22Rv1 (cell line): ENCODE data around the gene ZBTB7C.

ENCODE experiments used
- H3K27ac ChIP-seq: fragments of 450-650 bp; 2 replicates; pipeline ENCODE4 v1.5.1; 2017
- CTCF ChIP-seq: fragments of 450-650 bp; IDR thresholded peaks from 2 replicates; pipeline ENCODE4 v1.5.1; 2017; ENCODE audit warnings: mild to moderate bottlenecking
- ZFX ChIP-seq: fragments of 450-650 bp; IDR thresholded peaks from 2 replicates; pipeline ENCODE4 v1.6.1; 2017; ENCODE audit warnings: antibody characterized with exemption, borderline replicate concordance

The ZBTB7C gene

DNA sequence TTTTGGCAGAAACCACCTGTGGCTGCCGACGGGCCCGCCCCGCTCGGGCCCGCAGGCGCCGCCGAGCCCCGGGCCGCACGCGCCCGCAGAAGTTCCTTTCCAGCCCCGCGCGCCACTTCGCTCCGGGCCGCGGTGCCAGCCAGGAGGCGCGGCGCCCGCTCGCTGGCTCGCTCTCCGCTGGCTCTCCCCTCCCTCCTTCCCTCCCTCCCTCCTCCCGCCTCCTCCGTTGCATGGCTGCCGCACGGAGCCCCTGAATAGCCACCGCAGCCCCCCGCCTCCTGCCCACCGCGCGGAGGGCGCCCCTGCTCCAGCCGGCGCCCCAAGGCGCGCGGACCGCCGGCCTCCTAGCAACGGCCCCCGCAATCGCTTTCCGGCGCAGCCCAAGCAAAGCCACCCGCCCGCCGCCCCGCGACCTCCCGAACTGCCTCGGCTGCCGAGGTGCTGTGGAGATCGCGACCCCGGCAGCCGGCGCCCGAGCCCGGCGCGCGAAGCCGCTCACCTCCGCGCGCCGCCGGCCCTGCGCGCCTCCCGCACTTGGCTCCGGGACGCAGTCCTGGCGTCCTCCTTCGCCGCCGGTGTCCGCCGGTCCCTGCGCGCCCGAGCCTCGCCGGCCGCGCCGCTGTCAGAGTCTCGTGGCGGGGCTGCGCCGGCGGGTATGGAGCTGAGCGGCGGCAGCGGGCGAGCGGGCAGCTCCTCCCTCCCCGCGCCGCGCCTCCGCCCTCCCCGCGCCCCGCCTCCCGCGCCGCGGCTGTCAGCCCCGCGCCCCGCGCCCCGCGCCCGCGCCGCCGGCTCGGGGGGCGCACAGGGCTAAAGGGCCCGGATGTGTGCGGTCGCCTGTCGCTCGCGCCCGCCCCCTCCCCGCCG lies at the start of gene ZBTB7C:
Gene ZBTB7C, minus strand, starts transcription at position 657 of the 864 bp plus-strand sequence.
- no peak within 1 kb of the TSS for H3K27ac ChIP-seq
- TF ChIP-seq CTCF (no peak), ZFX (no peak)

DNA sequence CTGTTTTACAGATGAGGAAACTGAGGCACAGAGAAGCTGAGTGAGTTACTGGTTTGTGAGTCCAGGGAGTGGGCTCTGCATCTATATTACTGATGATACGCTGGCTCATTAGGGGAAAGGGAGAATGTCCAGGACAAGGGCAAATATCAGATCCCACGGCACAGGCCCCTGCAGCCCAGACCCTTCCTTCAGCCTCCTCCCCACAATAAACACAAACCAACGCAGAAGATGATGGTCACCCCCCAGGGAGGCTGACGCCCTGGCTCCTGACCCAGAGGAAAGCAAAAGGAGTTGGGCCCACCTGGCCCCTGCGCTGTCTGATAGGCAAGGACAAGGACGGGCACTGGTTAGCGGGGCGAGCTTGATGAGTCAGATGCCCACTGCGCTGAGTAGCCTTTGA lies 47.7 kb upstream of the ZBTB7C start:
- TF ChIP-seq CTCF (no peak), ZFX (no peak)
- H3K27ac ChIP-seq = no peak overlapping the region

- H3K27ac ChIP-seq = no peak overlapping the region
- no peak for TF ChIP-seq CTCF
- TF ChIP-seq ZFX = no peak
Measured at GRCh38 chr18:48455555-48456478, 46.6 kb upstream of the ZBTB7C start.

DNA sequence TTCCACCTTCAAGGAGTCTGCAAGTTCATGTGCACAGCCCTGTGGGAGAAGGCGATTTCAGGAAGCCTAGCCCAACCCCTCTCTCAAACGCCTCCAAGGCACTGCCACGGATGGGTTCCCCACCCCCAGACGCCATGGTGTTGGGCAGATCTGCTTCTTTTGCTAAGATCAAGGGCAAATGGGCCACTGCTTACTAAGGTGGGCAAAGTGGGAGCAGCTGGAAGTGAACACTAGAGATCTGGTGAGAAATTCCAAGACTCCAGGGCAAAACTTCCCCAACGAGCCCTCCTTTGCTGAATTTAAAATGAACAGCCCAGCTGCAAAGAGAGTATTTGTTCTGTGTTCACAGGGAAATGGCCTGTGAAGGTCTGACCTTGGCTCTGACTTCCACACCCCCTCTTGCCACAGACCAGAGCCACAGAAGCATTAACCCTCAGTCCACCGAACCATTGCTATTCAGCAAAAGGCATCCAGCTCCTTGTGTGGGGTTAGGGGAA lies 45.1 kb upstream of the ZBTB7C start:
- H3K27ac ChIP-seq = no peak overlapping the region
- TF ChIP-seq CTCF (no peak), ZFX (no peak)

GRCh38 chr18:48453330-48454066 lies 44.3 kb upstream of the ZBTB7C start:
- TF ChIP-seq ZFX (no peak), CTCF (no peak)
- no peak overlapping the region for H3K27ac ChIP-seq

GRCh38 chr18:48452861-48453323 lies 43.7 kb upstream of the ZBTB7C start:
- H3K27ac ChIP-seq = no peak overlapping the region
- TF ChIP-seq CTCF (no peak), ZFX (no peak)
